Esophagus muscularis mucosa (tissue), 3 donors: ENCODE data around the gene FNIP2.
"Not testable (repeated sequence)": the region's sequence is repeated elsewhere in the genome, so short reads cannot be mapped to it uniquely, and the experiment has no call there.

ENCODE experiments used
- POLR2A ChIP-seq: fragments of 450-650 bp; IDR thresholded peaks from one replicate; pipeline ENCODE4 v1.6.1; 2017; ENCODE audit warnings: antibody characterized with exemption, moderate library complexity, mild to moderate bottlenecking, low read depth
- TF ChIP-seq, protein P1 (sequence below), 3 experiments: fragments of 200-600 bp in 2 of 3; fragments of 450-650 bp in 1 of 3; sonication (generic) in 2 of 3; IDR thresholded peaks; one replicate each; pipeline ENCODE4 v1.5.1; 2017 to 2019; ENCODE audit warnings: antibody characterized with exemption in 3 of 3, mild to moderate bottlenecking in 2 of 3, moderate library complexity in 1 of 3

DNA sequence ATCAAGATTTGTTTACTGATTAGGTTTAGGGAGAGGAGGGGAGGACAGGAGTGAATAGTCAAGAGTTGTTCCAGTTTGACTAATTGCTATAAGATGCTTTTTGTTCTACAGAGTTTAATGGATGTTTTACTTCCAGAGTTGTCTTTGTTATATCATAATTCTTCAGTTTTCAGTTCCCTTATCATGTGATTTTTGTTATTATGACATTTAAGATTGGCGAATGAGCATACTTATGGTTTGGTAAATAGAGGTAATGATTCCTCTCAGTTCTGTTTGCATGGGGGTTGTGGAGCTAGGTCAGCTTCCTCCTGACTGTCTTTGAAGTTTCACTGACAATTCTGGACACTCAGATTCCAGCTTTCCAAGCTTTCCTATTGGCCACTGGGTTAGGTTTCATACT, 24.6 kb downstream of the FNIP2 start:
- TF ChIP-seq POLR2A: not testable (repeated sequence)
- TF ChIP-seq, protein P1, sequence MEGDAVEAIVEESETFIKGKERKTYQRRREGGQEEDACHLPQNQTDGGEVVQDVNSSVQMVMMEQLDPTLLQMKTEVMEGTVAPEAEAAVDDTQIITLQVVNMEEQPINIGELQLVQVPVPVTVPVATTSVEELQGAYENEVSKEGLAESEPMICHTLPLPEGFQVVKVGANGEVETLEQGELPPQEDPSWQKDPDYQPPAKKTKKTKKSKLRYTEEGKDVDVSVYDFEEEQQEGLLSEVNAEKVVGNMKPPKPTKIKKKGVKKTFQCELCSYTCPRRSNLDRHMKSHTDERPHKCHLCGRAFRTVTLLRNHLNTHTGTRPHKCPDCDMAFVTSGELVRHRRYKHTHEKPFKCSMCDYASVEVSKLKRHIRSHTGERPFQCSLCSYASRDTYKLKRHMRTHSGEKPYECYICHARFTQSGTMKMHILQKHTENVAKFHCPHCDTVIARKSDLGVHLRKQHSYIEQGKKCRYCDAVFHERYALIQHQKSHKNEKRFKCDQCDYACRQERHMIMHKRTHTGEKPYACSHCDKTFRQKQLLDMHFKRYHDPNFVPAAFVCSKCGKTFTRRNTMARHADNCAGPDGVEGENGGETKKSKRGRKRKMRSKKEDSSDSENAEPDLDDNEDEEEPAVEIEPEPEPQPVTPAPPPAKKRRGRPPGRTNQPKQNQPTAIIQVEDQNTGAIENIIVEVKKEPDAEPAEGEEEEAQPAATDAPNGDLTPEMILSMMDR (IDR thresholded peaks at IDR 0.05): not testable (repeated sequence)
